Measurements from ENCODE around the gene HLA-E.

Gene HLA-E

GRCh38 chr6:30441171-30441570 is 48.1 kb upstream of the HLA-E start (continued):
- no peak for TF ChIP-seq CREB5 (CRISPR knock-in tag; IDR thresholded peaks at IDR 0.05; ENCODE audit: low read depth)

- ATAC-seq = peak; percentile 20; the same call in 1 of the 3 replicates
- TF ChIP-seq CSRNP3 (CRISPR knock-in tag; IDR thresholded peaks at IDR 0.05) (no peak), CSDC2 (CRISPR knock-in tag; IDR thresholded peaks at IDR 0.05) (no peak), ZFP3 (CRISPR knock-in tag; IDR thresholded peaks at IDR 0.05) (no peak), ZFP30 (CRISPR knock-in tag; IDR thresholded peaks at IDR 0.05) (no peak), ARNTL (CRISPR knock-in tag; IDR thresholded peaks at IDR 0.05; ENCODE audit: borderline replicate concordance, low read depth) (no peak), ISL1 (CRISPR knock-in tag; IDR thresholded peaks at IDR 0.05) (no peak)
Observed at GRCh38 chr6:30443657-30444450, 45.5 kb upstream of the HLA-E start.

- ATAC-seq = no peak
- no peak for TF ChIP-seq RARB (CRISPR knock-in tag; IDR thresholded peaks at IDR 0.05)
- no peak for TF ChIP-seq POU6F1 (CRISPR knock-in tag; IDR thresholded peaks at IDR 0.05; ENCODE audit: borderline replicate concordance, low read depth)
- TF ChIP-seq ZFP30 (CRISPR knock-in tag; IDR thresholded peaks at IDR 0.05) = no peak
- no peak for TF ChIP-seq BACH2 (CRISPR knock-in tag; IDR thresholded peaks at IDR 0.05; ENCODE audit: borderline replicate concordance)
- TF ChIP-seq CSDC2 (CRISPR knock-in tag; IDR thresholded peaks at IDR 0.05) = no peak
- no peak for TF ChIP-seq CREB5 (CRISPR knock-in tag; IDR thresholded peaks at IDR 0.05; ENCODE audit: low read depth)
- TF ChIP-seq GLIS3 (CRISPR knock-in tag; IDR thresholded peaks at IDR 0.05) = no peak
- TF ChIP-seq ISL1 (CRISPR knock-in tag; IDR thresholded peaks at IDR 0.05) = no peak
- TF ChIP-seq ARNTL (CRISPR knock-in tag; IDR thresholded peaks at IDR 0.05; ENCODE audit: borderline replicate concordance, low read depth) = no peak
- TF ChIP-seq OSR1 (CRISPR knock-in tag; IDR thresholded peaks at IDR 0.05) = no peak
- no peak for TF ChIP-seq TSHZ2 (CRISPR knock-in tag; IDR thresholded peaks at IDR 0.05)
- no peak for TF ChIP-seq ESRRG (CRISPR knock-in tag; IDR thresholded peaks at IDR 0.05)
- no peak for TF ChIP-seq TCF4 (CRISPR knock-in tag; IDR thresholded peaks at IDR 0.05; ENCODE audit: borderline replicate concordance)
- TF ChIP-seq PPARA (CRISPR knock-in tag; IDR thresholded peaks at IDR 0.05; ENCODE audit: borderline replicate concordance) = no peak
- TF ChIP-seq SNAI2 (CRISPR knock-in tag; IDR thresholded peaks at IDR 0.05) = no peak
- no peak for TF ChIP-seq ZNF8 (CRISPR knock-in tag; IDR thresholded peaks at IDR 0.05)
Observed at GRCh38 chr6:30444451-30444742, 44.9 kb upstream of the HLA-E start.

- no peak for ATAC-seq
- TF ChIP-seq TCF4 (CRISPR knock-in tag; IDR thresholded peaks at IDR 0.05; ENCODE audit: borderline replicate concordance) (no peak), OSR1 (CRISPR knock-in tag; IDR thresholded peaks at IDR 0.05) (no peak), ZC3H10 (CRISPR knock-in tag; IDR thresholded peaks at IDR 0.05) (no peak), SNAI2 (CRISPR knock-in tag; IDR thresholded peaks at IDR 0.05) (no peak), CREB5 (CRISPR knock-in tag; IDR thresholded peaks at IDR 0.05; ENCODE audit: low read depth) (no peak), CSRNP3 (CRISPR knock-in tag; IDR thresholded peaks at IDR 0.05) (no peak)
Observed at GRCh38 chr6:30446259-30446658, 43.0 kb upstream of the HLA-E start.

Data from SK-N-SH treated with all-trans-retinoic acid at 6 μM for 48 hours (cell line).